H1 (cell line): Measurements from ENCODE around the gene KIR3DL2. TPM values are rescaled to one million over a fixed set of nuclear protein-coding genes. Genes with fewer than 3 reads are reported as not detected.

Experiments
- CBX8 ChIP-seq: fragments of 300-800, 300-1000 bp; sonication (generic); IDR thresholded peaks from 2 replicates; pipeline ENCODE4 v1.7.1; 2016; ENCODE audit warnings: low read depth, low read length, borderline replicate concordance
- RXRA ChIP-seq: IDR thresholded peaks from 2 replicates; pipeline ENCODE4 v1.6.1; 2011; ENCODE audit warnings: low read depth, mild to moderate bottlenecking, low read length, moderate library complexity; ENCODE audit not compliant: insufficient read depth
- polyA plus RNA-seq, 7 experiments: library from polyadenylated mRNA; depleted of rRNA in 3 of 7; stranded (reverse) in 5 of 7; unstranded in 2 of 7; fragments of >200 nt in 5 of 7; fragments of 200-250 nt in 2 of 7; gene quantifications; 1 replicate in 5 of 7; 2 replicates in 1 of 7; 4 replicates in 1 of 7; pipeline versions ENCODE4 v1.2.1 to v1.2.3, GENCODE V29; 2011 to 2013; ENCODE audit warnings: missing spikeins in 2 of 7, mixed read lengths in 2 of 7
- total RNA-seq: library from RNA; stranded (reverse); fragmentation: NEBNext Ultra II Directional; extraction: Animal tissue kit (Norgen Biotek cat#: 25700); gene quantifications from 2 replicates; pipeline ENCODE4 v1.2.1, GENCODE V29; 2021

Gene KIR3DL2
- total and polyA plus RNA-seq, 2 of the 8 experiments (the other 6 are each of a cell fraction or from before 2014, with no cell fraction given) = not detected

GRCh38 chr19:54871696-54872095 is 21.5 kb downstream of the KIR3DL2 start (continued):
- no peak for TF ChIP-seq RXRA
- TF ChIP-seq CBX8 = no peak
